Hypothalamus (tissue), 51 donors: ENCODE results near the gene QPCT.
"Not testable (repeated sequence)": the region's sequence is repeated elsewhere in the genome, so short reads cannot be mapped to it uniquely, and the experiment has no call there.

Experiments used
- DNase-seq, 51 donors: peaks; one replicate each; lab custom pipeline; 2025; lab: John Stamatoyannopoulos, UW

The QPCT gene

GRCh38 chr2:37389395-37389794 is 45.0 kb downstream of the QPCT start:
- no peak for DNase-seq

GRCh38 chr2:37389989-37390765 is 45.7 kb downstream of the QPCT start:
- DNase-seq = peak in 2 of 51 donors; percentile 27 to 42

- no peak for DNase-seq
Measured at GRCh38 chr2:37390777-37391176, 46.3 kb downstream of the QPCT start.

GRCh38 chr2:37391711-37392110 is 47.3 kb downstream of the QPCT start:
- no peak for DNase-seq

GRCh38 chr2:37392428-37392827 is 48.0 kb downstream of the QPCT start:
- DNase-seq = no peak

GRCh38 chr2:37394263-37394662 is 49.8 kb downstream of the QPCT start:
- no peak for DNase-seq

GRCh38 chr2:37394796-37395555 is 50.5 kb downstream of the QPCT start:
- no peak for DNase-seq

GRCh38 chr2:37396890-37397565 is 52.6 kb downstream of the QPCT start:
- DNase-seq = no peak

- no peak for DNase-seq
Measured at GRCh38 chr2:37398990-37399389, 54.6 kb downstream of the QPCT start.

GRCh38 chr2:37400041-37400440 is 55.6 kb downstream of the QPCT start:
- no peak for DNase-seq

GRCh38 chr2:37402636-37403035 is 58.2 kb downstream of the QPCT start:
- no peak for DNase-seq

- DNase-seq = no peak
Measured at GRCh38 chr2:37405781-37406180, 61.4 kb downstream of the QPCT start.

- no peak for DNase-seq
Measured at GRCh38 chr2:37412231-37412630, 67.8 kb downstream of the QPCT start.

GRCh38 chr2:37413911-37414469 is 69.6 kb downstream of the QPCT start:
- DNase-seq = not testable (repeated sequence)

GRCh38 chr2:37414470-37414949 is 70.1 kb downstream of the QPCT start:
- DNase-seq = peak in 3 of 51 donors; percentile 1 to 52 (median 4)

- DNase-seq = no peak
Measured at GRCh38 chr2:37415128-37415820, 70.8 kb downstream of the QPCT start.

- no peak for DNase-seq
Measured at GRCh38 chr2:37417321-37417720, 72.9 kb downstream of the QPCT start.

GRCh38 chr2:37418956-37419355 is 74.5 kb downstream of the QPCT start:
- no peak for DNase-seq

GRCh38 chr2:37421686-37422085 is 77.3 kb downstream of the QPCT start:
- DNase-seq = no peak

GRCh38 chr2:37422816-37423215 is 78.4 kb downstream of the QPCT start:
- DNase-seq = no peak
